WI38 (cell line): Measurements from ENCODE around the gene PPIL4.

Experiments
- H3K4me3 ChIP-seq: 2 replicates; pipeline ENCODE4 v1.5.1; 2011; ENCODE audit warnings: low read depth, mild to moderate bottlenecking, control low read depth, low read length
- TF ChIP-seq, protein P1 (sequence below): IDR thresholded peaks from 2 replicates; pipeline ENCODE4 v1.5.1; 2012; ENCODE audit warnings: low read depth, mild to moderate bottlenecking, control low read depth, low read length

Gene PPIL4

DNA sequence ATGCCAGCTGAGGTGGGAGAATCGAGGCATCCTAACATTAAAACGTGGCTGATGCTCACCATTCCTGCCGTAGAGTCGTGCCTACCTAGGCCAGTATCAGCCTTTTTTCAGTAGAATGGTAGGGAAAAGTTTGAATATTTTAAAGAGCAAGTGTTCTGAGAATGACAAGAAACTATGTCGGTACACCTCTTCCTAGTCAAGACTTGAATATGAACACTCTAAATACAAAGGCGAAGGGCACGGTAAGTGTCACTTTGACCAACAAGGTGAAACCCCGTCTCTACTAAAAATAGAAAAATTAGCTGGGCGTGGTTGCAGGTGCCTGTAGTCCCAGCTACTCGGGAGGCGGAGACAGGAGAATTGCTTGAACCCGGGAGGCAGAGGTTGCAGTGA lies 21.3 kb upstream of the PPIL4 start:
- TF ChIP-seq, protein P1, sequence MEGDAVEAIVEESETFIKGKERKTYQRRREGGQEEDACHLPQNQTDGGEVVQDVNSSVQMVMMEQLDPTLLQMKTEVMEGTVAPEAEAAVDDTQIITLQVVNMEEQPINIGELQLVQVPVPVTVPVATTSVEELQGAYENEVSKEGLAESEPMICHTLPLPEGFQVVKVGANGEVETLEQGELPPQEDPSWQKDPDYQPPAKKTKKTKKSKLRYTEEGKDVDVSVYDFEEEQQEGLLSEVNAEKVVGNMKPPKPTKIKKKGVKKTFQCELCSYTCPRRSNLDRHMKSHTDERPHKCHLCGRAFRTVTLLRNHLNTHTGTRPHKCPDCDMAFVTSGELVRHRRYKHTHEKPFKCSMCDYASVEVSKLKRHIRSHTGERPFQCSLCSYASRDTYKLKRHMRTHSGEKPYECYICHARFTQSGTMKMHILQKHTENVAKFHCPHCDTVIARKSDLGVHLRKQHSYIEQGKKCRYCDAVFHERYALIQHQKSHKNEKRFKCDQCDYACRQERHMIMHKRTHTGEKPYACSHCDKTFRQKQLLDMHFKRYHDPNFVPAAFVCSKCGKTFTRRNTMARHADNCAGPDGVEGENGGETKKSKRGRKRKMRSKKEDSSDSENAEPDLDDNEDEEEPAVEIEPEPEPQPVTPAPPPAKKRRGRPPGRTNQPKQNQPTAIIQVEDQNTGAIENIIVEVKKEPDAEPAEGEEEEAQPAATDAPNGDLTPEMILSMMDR: no peak
- peak overlapping the region; percentile 86 for H3K4me3 ChIP-seq

DNA sequence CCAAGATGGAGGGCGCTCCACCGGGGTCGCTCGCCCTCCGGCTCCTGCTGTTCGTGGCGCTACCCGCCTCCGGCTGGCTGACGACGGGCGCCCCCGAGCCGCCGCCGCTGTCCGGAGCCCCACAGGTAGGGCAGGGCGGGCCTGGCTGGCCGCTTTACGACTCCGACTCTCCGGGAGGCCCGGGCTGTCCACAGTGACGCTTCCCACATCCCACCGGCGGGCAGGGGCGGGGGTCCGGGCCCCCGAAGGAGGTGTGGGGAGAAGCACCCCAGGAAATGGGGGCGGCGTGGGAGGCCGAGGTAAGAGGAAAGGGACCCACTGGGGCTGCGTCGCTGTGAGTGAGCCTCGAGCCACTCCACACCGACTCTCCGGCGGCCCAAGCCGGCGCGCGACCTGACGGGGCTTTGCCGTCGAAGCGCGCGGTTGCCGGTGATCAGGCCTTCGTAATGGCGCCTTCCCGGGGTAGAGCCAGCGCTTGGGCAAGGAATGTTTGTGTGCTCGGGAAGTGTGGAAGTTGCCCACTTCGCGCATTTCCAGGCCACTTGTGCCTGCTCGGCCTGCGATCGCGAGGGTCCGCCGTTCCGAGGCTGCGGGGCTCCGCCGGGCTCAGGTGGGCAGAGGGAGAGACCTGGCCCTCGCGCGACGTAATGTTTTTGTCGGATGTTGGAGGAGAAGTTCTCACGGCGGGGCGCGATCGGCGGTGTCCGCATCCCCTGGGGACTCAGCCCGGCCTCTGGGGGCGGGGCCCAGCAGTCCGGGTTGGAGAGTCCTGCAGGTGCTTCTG lies 20.8 kb upstream of the PPIL4 start:
- TF ChIP-seq, protein P1: no peak
- peak overlapping the region; percentile 86 for H3K4me3 ChIP-seq

DNA sequence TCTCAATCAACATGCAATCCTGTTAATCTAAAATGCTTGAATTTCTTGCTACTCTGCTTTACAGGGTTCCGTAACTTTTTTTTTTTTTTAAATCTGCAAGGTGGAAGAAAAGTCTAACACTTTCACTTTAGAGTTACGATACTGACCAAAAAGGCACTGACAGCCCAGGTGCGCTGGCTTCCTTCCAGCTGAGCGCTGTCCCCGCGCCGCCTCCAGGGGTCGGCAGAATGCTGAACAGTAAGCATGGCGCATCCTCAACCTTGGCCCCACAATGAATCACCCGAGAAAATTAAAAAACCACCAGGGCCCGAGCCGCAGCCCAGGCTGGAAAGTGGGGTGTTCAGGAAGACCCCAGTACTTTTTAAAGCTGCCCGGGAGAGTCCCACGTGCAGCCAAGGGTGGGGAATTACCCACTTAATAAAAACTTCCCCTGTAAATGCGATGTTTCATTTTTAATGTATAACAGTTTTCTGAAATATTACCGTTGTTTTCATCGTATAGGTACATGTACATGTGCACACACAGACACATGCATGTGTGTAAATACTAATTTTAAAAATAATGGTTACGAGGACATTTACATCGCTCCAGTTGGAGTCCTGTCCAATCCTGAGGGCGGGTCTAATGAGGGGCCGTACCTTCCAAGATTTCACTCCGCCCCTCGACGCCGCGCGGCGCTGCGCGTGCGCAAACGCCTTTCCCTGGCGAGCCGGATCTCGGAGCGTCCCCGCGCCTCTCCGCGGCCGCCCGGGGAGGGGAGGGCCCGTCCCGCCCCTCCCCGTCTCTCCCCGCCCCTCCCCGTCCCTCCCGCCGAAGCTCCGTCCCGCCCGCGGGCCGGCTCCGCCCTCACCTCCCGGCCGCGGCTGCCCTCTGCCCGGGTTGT lies 19.9 kb upstream of the PPIL4 start, which contains the start of gene GINM1:
Gene GINM1 (plus strand): TSS at position 849 of the 883 bp plus-strand sequence. CDS start 40 bp downstream, outside the sequence.
- peak within 1 kb of the TSS; percentile 86 for H3K4me3 ChIP-seq
- TF ChIP-seq, protein P1: peak; percentile 67

- TF ChIP-seq, protein P1: no peak
- no peak overlapping the region for H3K4me3 ChIP-seq
Measured at GRCh38 chr6:149563928-149564325, 18.1 kb upstream of the PPIL4 start.

DNA sequence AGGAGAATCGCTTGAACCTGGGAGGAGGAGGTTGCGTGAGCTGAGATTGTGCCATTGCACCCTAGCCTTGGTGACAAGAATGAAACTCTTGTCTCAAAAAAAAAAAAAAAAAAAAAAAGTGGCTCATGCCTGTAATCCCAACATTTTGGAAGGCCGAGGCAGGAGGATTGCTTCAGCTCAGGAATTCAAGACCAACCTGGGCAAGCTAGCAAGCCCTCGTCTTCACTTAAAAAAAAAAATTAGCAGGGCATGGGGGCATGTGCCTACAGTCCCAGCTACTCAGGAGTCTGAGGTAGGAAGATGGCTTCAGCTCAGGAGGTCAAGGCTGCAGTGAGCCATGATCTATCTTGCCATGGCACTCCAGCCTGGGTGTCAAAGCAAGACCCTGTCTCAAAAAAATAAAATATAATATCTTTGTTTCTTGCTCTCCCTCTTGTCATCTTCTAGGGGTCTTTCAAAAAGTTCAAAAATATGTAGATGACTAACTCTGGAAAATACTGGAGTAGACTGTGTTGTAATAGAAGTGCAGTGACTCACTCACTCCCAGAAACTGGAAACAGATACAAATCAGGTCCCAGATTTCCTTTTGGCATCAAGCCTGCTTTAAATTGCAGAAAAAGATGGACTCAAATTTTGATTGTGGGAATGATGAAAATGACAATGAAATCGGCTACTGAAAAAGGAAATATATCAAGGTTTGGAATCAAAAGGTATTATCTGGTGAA lies 17.5 kb upstream of the PPIL4 start:
- TF ChIP-seq, protein P1: no peak
- no peak overlapping the region for H3K4me3 ChIP-seq

DNA sequence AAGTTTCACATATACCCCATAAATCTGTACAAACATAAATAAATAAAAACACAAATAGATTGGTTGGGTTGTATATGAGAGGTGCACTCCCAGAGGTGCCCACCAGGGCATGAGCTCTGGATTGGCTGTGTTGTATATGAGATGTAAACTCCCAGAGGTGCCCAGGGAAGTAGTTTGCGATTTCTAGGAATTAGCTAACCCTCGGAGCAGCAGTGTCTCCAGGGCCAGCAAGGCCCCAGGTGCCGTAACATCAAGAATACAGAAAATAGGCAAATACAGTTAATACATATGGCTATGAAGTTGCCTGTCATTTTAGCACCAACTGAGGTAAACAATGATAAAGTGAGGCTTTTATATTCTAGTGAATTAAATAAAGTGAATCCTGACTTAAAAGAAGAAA lies 14.9 kb upstream of the PPIL4 start:
- TF ChIP-seq, protein P1: peak; percentile 60
- no peak overlapping the region for H3K4me3 ChIP-seq
